LNCaP clone FGC (cell line): Measurements from ENCODE around the gene PPIF.

Experiments
- DNase-seq: peaks from one replicate; pipeline ENCODE4 v3.0.0-alpha.2; 2011; ENCODE audit warnings: low read depth
- H3K4me3 ChIP-seq: 2 replicates; pipeline ENCODE4 v1.5.1; 2011; ENCODE audit warnings: mild to moderate bottlenecking, low read depth, low read length, control low read depth
- CTCF ChIP-seq: IDR thresholded peaks from 2 replicates; pipeline ENCODE4 v1.5.1; 2012; ENCODE audit warnings: mild to moderate bottlenecking; ENCODE audit not compliant: control insufficient read depth, insufficient read depth; ENCODE audit errors: extremely low read depth

Gene PPIF

DNA sequence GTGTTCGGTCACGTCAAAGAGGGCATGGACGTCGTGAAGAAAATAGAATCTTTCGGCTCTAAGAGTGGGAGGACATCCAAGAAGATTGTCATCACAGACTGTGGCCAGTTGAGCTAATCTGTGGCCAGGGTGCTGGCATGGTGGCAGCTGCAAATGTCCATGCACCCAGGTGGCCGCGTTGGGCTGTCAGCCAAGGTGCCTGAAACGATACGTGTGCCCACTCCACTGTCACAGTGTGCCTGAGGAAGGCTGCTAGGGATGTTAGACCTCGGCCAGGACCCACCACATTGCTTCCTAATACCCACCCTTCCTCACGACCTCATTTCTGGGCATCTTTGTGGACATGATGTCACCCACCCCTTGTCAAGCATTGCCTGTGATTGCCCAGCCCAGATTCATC, 6.5 kb downstream of the PPIF start:
- no peak for TF ChIP-seq CTCF
- H3K4me3 ChIP-seq, result no peak overlapping the region
- DNase-seq, result no peak

DNA sequence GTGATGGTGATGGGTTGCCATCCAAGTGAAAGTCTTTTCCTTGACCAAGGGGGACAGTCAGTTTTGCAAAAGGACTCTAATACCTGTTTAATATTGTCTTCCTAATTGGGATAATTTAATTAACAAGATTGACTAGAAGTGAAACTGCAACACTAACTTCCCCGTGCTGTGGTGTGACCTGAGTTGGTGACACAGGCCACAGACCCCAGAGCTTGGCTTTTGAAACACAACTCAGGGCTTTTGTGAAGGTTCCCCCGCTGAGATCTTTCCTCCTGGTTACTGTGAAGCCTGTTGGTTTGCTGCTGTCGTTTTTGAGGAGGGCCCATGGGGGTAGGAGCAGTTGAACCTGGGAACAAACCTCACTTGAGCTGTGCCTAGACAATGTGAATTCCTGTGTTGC, 6.9 kb downstream of the PPIF start:
- DNase-seq, result no peak
- no peak for TF ChIP-seq CTCF
- no peak overlapping the region for H3K4me3 ChIP-seq

DNA sequence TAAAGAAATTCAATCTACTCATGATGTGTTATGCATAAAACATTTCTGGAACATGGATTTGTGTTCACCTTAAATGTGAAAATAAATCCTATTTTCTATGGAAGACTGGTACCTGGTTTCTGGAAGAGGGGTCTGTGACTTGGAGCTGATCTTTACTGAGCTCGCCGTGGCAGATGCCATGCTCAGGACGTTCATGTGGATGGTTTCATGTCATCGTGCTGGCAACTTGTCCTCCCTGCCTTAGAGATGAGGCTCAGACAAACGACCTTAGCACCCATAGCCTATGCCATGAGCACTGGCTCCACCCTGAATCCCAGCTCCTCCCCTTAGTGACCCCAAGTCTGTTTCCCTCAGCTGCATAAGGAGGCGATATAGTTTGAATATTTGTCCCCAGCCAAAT, 7.3 kb downstream of the PPIF start:
- DNase-seq, result no peak
- no peak for TF ChIP-seq CTCF
- no peak overlapping the region for H3K4me3 ChIP-seq

DNA sequence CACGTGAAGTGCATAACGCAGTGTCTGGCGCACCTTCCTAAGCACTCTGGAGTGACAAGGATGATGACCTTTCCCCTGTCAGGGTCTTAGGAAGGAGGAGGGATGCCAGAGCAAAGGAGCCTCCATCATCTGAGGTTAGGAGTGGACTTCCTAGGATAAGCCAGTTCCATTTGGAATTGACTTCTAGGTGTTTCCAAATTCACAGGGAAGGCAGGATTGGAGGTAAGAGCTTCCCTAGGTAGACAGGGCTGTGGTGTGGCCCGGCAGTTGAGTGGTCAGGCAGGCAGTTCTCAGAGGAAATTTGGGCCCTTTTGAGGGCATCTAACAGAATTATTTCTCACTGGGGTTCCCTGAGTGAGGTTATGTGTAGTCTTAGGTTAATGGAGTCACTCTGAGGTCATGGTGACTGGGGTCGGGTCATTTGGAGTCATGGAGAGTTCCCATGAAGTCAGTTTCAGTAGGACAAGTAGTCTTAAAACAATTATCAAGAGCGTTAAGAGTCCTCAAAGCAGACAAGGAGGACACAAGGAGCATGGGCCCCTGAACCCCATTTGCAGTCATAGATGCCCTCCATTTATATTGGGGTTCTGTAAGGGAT, 8.2 kb downstream of the PPIF start:
- TF ChIP-seq CTCF, result no peak
- no peak for DNase-seq
- no peak overlapping the region for H3K4me3 ChIP-seq

GRCh38 chr10:79356104-79356503, 8.8 kb downstream of the PPIF start:
- H3K4me3 ChIP-seq, result no peak overlapping the region
- DNase-seq, result no peak
- no peak for TF ChIP-seq CTCF

DNA sequence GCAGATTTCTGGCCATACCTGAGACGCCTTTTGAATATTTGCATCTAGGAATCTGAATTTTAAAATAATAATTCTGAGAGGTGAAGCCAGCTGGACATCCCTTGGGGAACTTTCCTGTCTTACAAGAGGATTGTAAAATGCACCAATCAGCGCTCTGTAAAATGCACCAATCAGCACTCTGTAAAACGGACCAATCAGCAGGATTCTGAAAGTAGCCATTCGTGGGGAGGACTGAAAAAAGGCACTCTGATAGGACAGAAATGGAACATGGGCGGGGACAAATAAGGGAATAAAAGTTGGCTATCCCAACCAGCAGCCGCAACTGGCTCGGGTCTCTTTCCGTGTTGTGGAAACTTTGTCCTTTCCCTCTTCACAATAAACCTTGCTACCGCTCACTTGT, 9.9 kb downstream of the PPIF start:
- TF ChIP-seq CTCF, result no peak
- no peak for DNase-seq
- no peak overlapping the region for H3K4me3 ChIP-seq

GRCh38 chr10:79358811-79359210, 11.5 kb downstream of the PPIF start:
- no peak for DNase-seq
- no peak overlapping the region for H3K4me3 ChIP-seq
- TF ChIP-seq CTCF, result no peak
